HUES48 (cell line): ENCODE measurements around the gene HLA-F.

ENCODE experiments used
- H3K27ac ChIP-seq: one replicate; pipeline ENCODE4 v1.7.0; 2013; ENCODE audit warnings: low read depth, low read length, inconsistent platforms
- H3K27me3 ChIP-seq: 2 replicates; pipeline ENCODE4 v1.6.1; 2013; ENCODE audit warnings: mild to moderate bottlenecking, low read length; ENCODE audit not compliant: control insufficient read depth, insufficient read depth
- H3K36me3 ChIP-seq: 2 replicates; pipeline ENCODE4 v1.6.1; 2013; ENCODE audit warnings: low read length; ENCODE audit not compliant: control insufficient read depth, insufficient read depth
- H3K4me1 ChIP-seq: 2 replicates; pipeline ENCODE4 v1.6.1; 2013; ENCODE audit warnings: mild to moderate bottlenecking, low read length; ENCODE audit not compliant: control insufficient read depth, insufficient read depth
- H3K4me3 ChIP-seq: 2 replicates; pipeline ENCODE4 v1.5.1; 2013; ENCODE audit warnings: mild to moderate bottlenecking, low read depth, low read length
- H3K9ac ChIP-seq: 2 replicates; pipeline ENCODE4 v1.6.1; 2013; ENCODE audit warnings: mild to moderate bottlenecking, low read depth, low read length, moderate library complexity
- H3K9me3 ChIP-seq: 2 replicates; pipeline ENCODE4 v1.6.1; 2013; ENCODE audit warnings: low read length; ENCODE audit not compliant: control insufficient read depth, insufficient read depth

Gene HLA-F

DNA sequence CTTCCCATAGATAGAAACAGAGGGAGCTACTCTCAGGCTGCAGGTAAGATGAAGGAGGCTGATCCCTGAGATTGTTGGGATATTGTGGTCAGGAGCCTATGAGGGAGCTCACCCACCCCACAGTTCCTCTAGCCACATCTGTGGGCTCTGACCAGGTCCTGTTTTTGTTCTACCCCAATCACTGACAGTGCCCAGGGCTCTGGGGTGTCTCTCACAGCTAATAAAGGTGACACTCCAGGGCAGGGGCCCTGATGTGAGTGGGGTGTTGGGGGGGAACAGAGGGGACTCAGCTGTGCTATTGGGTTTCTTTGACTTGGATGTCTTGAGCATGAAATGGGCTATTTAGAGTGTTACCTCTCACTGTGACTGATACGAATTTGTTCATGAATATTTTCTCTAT is 2.8 kb downstream of the HLA-F start:
- Histone ChIP-seq H3K36me3 (no peaks in the 10 kb centered on the region), H3K9me3 (no peaks in the 10 kb centered on the region), H3K4me3 (no peak overlapping the region), H3K4me1 (no peaks in the 10 kb centered on the region), H3K9ac (no peak overlapping the region), H3K27me3 (peaks cover 53% of the 10 kb centered on the region), H3K27ac (no peak overlapping the region)

DNA sequence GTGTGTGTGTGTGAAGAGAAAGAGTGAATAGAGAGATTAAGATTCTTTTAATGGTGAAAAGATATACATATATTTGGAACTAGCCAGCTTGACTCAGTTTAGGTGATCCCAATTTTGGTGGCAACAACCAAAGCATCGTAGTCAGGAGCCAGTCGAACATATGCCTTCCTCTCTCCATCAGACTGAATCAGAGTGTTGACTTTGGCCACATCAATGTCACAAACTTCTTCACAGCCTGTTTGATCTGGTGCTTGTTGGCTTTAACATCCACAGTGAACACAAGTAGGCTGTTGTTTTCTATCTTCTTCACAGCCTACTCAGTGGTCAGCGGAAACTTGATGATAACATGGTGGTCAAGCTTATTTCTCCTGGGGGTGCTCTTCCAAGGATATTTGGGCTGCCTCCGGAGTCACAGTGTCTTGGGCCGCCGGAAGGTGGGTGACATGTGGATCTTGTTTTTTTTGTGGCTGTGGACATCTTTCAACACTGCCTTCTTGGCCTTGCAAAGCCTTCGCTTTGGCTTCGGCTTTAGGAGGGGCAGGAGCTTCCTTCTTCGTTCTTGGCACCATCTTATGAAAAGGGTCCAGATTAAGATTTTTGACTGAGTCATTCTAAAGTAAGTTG is 3.4 kb downstream of the HLA-F start:
- Histone ChIP-seq H3K4me1 (no peaks in the 10 kb centered on the region), H3K4me3 (no peak overlapping the region)

GRCh38 chr6:29727637-29728036 is 4.4 kb downstream of the HLA-F start:
- no peak overlapping the region for H3K27ac ChIP-seq

More for the DNA sequence above, 3.4 kb downstream of the HLA-F start:
- H3K27ac ChIP-seq, result no peak overlapping the region
- peaks cover 47% of the 10 kb centered on the region for H3K27me3 ChIP-seq
- H3K9me3 ChIP-seq, result no peaks in the 10 kb centered on the region
- H3K36me3 ChIP-seq, result no peaks in the 10 kb centered on the region
- no peak overlapping the region for H3K9ac ChIP-seq

DNA sequence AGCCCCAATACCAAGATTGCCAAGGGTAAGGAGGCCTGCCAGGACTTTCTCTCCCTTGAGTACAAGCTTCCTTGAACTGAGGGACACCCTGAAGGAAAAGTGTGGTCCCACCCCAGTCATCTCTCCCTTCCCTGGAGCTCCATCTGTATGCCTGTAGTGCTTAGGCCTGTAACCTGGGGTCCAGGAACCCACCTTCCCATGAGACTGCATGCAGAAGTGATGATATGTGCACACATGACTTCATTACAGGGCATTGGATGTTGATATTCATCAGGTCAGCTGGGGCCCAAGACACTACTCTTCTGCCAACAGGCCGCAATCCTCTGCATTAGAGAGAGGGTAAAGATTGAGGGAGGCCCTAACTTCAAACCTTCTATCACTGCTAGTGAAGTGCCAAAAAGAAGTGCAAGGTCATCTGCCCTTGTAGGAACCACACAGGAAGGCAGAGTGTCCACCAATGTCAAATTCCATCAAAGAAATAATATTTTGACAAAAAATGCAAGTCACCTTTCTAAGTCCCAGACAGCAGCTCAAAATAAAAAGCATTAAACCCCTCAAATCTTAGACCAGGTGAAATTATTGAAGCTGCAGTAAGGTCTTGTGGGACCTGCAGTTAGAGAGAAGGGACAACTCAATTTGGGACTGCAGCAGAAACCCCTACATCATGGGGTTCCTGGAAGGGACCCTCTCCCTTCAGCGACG is 5.1 kb downstream of the HLA-F start:
- Histone ChIP-seq H3K4me3 (no peak overlapping the region), H3K4me1 (no peaks in the 10 kb centered on the region), H3K9ac (no peak overlapping the region), H3K36me3 (no peaks in the 10 kb centered on the region), H3K27ac (no peak overlapping the region), H3K27me3 (peaks cover 30% of the 10 kb centered on the region), H3K9me3 (no peaks in the 10 kb centered on the region)

More at GRCh38 chr6:29727637-29728036, 4.4 kb downstream of the HLA-F start:
- Histone ChIP-seq H3K9me3 (no peaks in the 10 kb centered on the region), H3K27me3 (peaks cover 37% of the 10 kb centered on the region), H3K4me1 (no peaks in the 10 kb centered on the region), H3K4me3 (no peak overlapping the region), H3K36me3 (no peaks in the 10 kb centered on the region), H3K9ac (no peak overlapping the region)

DNA sequence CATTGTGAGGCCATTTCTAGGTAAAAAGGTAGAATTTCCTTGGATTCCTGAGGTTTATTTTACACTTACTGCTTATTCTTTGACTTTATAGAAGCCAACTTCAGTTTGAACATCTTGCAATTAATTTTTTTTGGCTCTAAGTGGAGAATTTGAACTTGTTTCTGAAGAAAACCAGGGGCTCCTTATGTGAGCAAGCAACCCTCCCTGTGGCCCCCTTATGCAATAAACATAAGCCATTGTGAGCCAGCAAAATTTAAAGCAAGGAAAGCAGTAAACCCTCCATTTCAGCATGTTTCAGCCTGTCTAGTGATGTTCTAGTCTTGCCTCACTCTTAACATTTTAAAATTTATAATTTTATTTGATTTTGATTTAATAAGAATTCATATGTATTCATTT is 5.6 kb downstream of the HLA-F start:
- no peaks in the 10 kb centered on the region for H3K36me3 ChIP-seq
- H3K27ac ChIP-seq, result no peak overlapping the region
- H3K4me3 ChIP-seq, result no peak overlapping the region
- H3K27me3 ChIP-seq, result peaks cover 25% of the 10 kb centered on the region
- H3K9me3 ChIP-seq, result no peaks in the 10 kb centered on the region
- H3K9ac ChIP-seq, result no peak overlapping the region
- H3K4me1 ChIP-seq, result no peaks in the 10 kb centered on the region

- Histone ChIP-seq H3K9me3 (no peaks in the 10 kb centered on the region), H3K27me3 (peaks cover 22% of the 10 kb centered on the region), H3K36me3 (no peaks in the 10 kb centered on the region), H3K27ac (no peak overlapping the region), H3K9ac (no peak overlapping the region), H3K4me3 (no peak overlapping the region), H3K4me1 (no peaks in the 10 kb centered on the region)
These were observed 6.6 kb downstream of the HLA-F start for GRCh38 chr6:29729774-29730328.

DNA sequence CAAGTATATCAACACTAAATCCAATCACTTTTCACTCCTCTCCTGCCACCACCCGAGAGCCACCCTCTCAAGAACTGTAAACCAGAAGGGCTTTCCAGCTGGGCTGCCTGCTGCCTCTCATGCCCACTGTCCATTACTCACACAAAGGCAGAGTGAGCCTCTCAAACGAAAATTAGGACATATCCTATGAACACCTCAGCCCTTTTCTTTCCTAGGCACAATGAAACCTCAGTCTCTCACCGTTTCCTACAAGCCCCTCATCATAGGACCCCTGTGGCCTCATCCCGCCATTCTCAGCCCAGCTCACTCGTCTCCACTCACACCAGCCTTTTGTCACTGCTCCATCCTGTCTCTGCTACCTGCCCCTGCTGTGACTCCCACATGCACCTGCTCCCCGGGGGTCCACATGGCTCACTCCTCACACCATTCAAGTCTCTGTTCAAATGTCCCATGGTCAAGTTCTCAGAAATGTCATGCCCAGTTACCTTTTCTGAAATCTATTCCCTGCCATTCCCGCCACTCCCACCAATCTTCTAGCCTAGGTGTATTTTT is 7.4 kb downstream of the HLA-F start:
- no peak overlapping the region for H3K27ac ChIP-seq
- H3K9ac ChIP-seq, result no peak overlapping the region
- H3K4me1 ChIP-seq, result no peaks in the 10 kb centered on the region
- H3K27me3 ChIP-seq, result peaks cover 14% of the 10 kb centered on the region
- no peak overlapping the region for H3K4me3 ChIP-seq
- no peaks in the 10 kb centered on the region for H3K36me3 ChIP-seq
- H3K9me3 ChIP-seq, result no peaks in the 10 kb centered on the region

GRCh38 chr6:29731281-29731680 is 8.0 kb downstream of the HLA-F start:
- Histone ChIP-seq H3K4me1 (no peaks in the 10 kb centered on the region), H3K4me3 (no peak overlapping the region), H3K9ac (no peak overlapping the region), H3K9me3 (no peaks in the 10 kb centered on the region), H3K27ac (no peak overlapping the region), H3K27me3 (peaks cover 7% of the 10 kb centered on the region; the same call in 1 of the 2 replicates), H3K36me3 (no peaks in the 10 kb centered on the region)

- H3K4me3 ChIP-seq, result no peak overlapping the region
- no peaks in the 10 kb centered on the region for H3K36me3 ChIP-seq
- H3K27me3 ChIP-seq, result 0 out of 2 replicates have a peak, but pooled peaks cover 6% of the 10 kb centered on the region
- H3K27ac ChIP-seq, result no peak overlapping the region
- no peaks in the 10 kb centered on the region for H3K4me1 ChIP-seq
- no peaks in the 10 kb centered on the region for H3K9me3 ChIP-seq
- no peak overlapping the region for H3K9ac ChIP-seq
These were observed 9.8 kb downstream of the HLA-F start for GRCh38 chr6:29733057-29733456.

DNA sequence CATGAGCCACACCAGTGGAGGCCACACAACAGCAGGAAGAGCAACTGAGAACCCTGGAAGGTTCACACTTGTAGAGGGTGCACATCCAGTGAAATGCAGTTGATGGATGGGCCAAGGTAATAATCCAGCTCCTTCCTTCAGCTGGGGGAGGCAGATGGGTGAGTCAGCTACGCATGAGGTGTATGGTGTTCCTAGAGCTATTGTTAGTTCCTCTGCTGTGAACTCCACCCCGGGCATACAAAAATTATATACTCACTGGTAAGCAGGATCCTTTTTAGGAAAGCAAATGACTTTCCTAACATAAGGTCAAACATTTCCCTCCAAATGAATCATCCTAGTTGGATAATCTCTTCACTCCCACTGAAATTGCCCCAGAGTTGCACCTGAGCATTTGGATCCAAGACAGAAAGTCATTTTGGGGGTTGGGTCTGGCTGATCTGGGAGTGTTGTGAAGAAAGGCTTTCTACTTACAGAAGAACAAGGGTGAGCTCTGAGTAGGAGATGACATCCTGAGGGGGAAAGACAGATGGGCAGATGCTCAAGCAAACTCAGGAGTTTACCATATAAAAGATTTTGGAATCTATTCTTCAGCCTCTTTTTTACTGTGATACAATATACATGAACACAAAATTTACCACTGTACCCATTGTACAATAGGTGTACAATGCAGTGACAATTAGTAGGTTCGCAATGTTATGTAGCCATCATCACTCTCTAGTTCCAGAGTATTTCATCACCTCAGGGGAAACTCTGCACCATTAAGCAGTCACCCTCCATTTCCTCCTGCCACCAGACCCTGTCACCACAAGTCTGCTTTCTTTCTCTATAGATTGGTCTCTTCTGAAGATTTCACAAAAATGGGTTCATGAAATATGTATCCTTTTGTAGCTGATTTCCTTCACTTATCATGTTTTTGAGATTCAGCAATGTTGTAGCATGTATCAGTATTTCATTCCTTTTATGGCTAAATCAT is 11.1 kb downstream of the HLA-F start:
- no peaks in the 10 kb centered on the region for H3K4me1 ChIP-seq
- H3K9me3 ChIP-seq, result no peaks in the 10 kb centered on the region
- H3K27ac ChIP-seq, result no peak overlapping the region
- H3K4me3 ChIP-seq, result no peak overlapping the region
- no peak overlapping the region for H3K9ac ChIP-seq
- H3K36me3 ChIP-seq, result no peaks in the 10 kb centered on the region
- H3K27me3 ChIP-seq, result 0 out of 2 replicates have a peak, but pooled peaks cover 6% of the 10 kb centered on the region
